ENCODE measurements around the gene DLEC1. TPM values are rescaled to one million over a fixed set of nuclear protein-coding genes. Genes with fewer than 3 reads are reported as not detected.

DLEC1 gene
- total RNA-seq, 1 donor from 2014 or later: 0.11 TPM

GRCh38 chr3:38100498-38100897 is 61.5 kb downstream of the DLEC1 start:
- H3K9me3 ChIP-seq: peaks cover 0 to under 1% of the 10 kb centered on the region in 2 donors
- no peak overlapping the region for H3K27ac ChIP-seq
- H3K36me3 ChIP-seq: no peaks in the 10 kb centered on the region
- H3K27me3 ChIP-seq: no peaks in the 10 kb centered on the region
- no peak for TF ChIP-seq CTCF (IDR thresholded peaks at IDR 0.05)
- intact Hi-C loops (cut with DNase I): no loop called here
- no peak for DNase-seq (ENCODE audit: low spot score in 2 of 2)
- no peak overlapping the region for H3K4me3 ChIP-seq
- no peaks in the 10 kb centered on the region for H3K4me1 ChIP-seq

GRCh38 chr3:38101811-38102443 is 62.9 kb downstream of the DLEC1 start:
- no peaks in the 10 kb centered on the region for H3K4me1 ChIP-seq
- intact Hi-C loops (cut with DNase I): no loop called here
- DNase-seq (ENCODE audit: low spot score in 2 of 2): no peak
- H3K27me3 ChIP-seq: no peaks in the 10 kb centered on the region
- no peak for TF ChIP-seq CTCF (IDR thresholded peaks at IDR 0.05)
- H3K36me3 ChIP-seq: no peaks in the 10 kb centered on the region
- no peak overlapping the region for H3K27ac ChIP-seq
- no peak overlapping the region for H3K4me3 ChIP-seq
- peaks cover 0 to 5% of the 10 kb centered on the region in 2 donors for H3K9me3 ChIP-seq

GRCh38 chr3:38102444-38102814 is 63.4 kb downstream of the DLEC1 start:
- intact Hi-C loops (cut with DNase I): no loop called here
- H3K36me3 ChIP-seq: no peaks in the 10 kb centered on the region
- H3K4me1 ChIP-seq: no peaks in the 10 kb centered on the region
- no peak for DNase-seq (ENCODE audit: low spot score in 2 of 2)
- TF ChIP-seq CTCF (IDR thresholded peaks at IDR 0.05): no peak
- H3K4me3 ChIP-seq: no peak overlapping the region
- H3K27ac ChIP-seq: no peak overlapping the region
- peaks cover 0 to 5% of the 10 kb centered on the region in 2 donors for H3K9me3 ChIP-seq
- H3K27me3 ChIP-seq: no peaks in the 10 kb centered on the region

- no peaks in the 10 kb centered on the region for H3K27me3 ChIP-seq
- TF ChIP-seq CTCF (IDR thresholded peaks at IDR 0.05): no peak
- peaks cover 0 to 5% of the 10 kb centered on the region in 2 donors for H3K9me3 ChIP-seq
- no peaks in the 10 kb centered on the region for H3K4me1 ChIP-seq
- no peaks in the 10 kb centered on the region for H3K36me3 ChIP-seq
- H3K4me3 ChIP-seq: no peak overlapping the region
- intact Hi-C loops (cut with DNase I): no loop called here
- H3K27ac ChIP-seq: no peak overlapping the region
- no peak for DNase-seq (ENCODE audit: low spot score in 2 of 2)
Measured at GRCh38 chr3:38105525-38105924, 66.5 kb downstream of the DLEC1 start.

- Histone ChIP-seq H3K27me3 (no peaks in the 10 kb centered on the region), H3K4me3 (no peak overlapping the region), H3K36me3 (no peaks in the 10 kb centered on the region), H3K9me3 (peaks cover 0 to 5% of the 10 kb centered on the region in 2 donors), H3K27ac (no peak overlapping the region), H3K4me1 (no peaks in the 10 kb centered on the region)
- TF ChIP-seq CTCF (IDR thresholded peaks at IDR 0.05): no peak
- DNase-seq (ENCODE audit: low spot score in 2 of 2): peak in 1 of 2 donors; percentile 51
- intact Hi-C loops (cut with DNase I): no loop called here
Measured at GRCh38 chr3:38107911-38108648, 69.1 kb downstream of the DLEC1 start.

Data from ascending aorta (tissue), 2 donors.